ENCODE measurements around the gene PHLDA2.
A peak's percentile ranks its signal among the peaks of the same experiment; 100 is the strongest.

The PHLDA2 gene

GRCh38 chr11:2927851-2928604 is 1.2 kb downstream of the PHLDA2 start:
- DNase-seq, result no peak

GRCh38 chr11:2927121-2927800 is 2.0 kb downstream of the PHLDA2 start:
- DNase-seq, result no peak

GRCh38 chr11:2926611-2927051 is 2.6 kb downstream of the PHLDA2 start:
- no peak for DNase-seq

GRCh38 chr11:2924821-2925675 is 4.2 kb downstream of the PHLDA2 start:
- no peak for DNase-seq

- no peak for DNase-seq
Measured at GRCh38 chr11:2924381-2924780, 4.8 kb downstream of the PHLDA2 start.

GRCh38 chr11:2923446-2924375 is 5.5 kb downstream of the PHLDA2 start:
- DNase-seq, result no peak

GRCh38 chr11:2922655-2923054 is 6.6 kb downstream of the PHLDA2 start:
- DNase-seq, result no peak

- DNase-seq, result no peak
Measured at GRCh38 chr11:2921742-2922493, 7.3 kb downstream of the PHLDA2 start.

GRCh38 chr11:2921261-2921660 is 8.0 kb downstream of the PHLDA2 start:
- no peak for DNase-seq

- no peak for DNase-seq
Measured at GRCh38 chr11:2920343-2920742, 8.9 kb downstream of the PHLDA2 start.

GRCh38 chr11:2919837-2920236 is 9.4 kb downstream of the PHLDA2 start:
- no peak for DNase-seq

- DNase-seq, result no peak
Measured at GRCh38 chr11:2919188-2919587, 10.0 kb downstream of the PHLDA2 start.

GRCh38 chr11:2917842-2918490 is 11.3 kb downstream of the PHLDA2 start:
- no peak for DNase-seq

- DNase-seq, result no peak
Measured at GRCh38 chr11:2916892-2917645, 12.2 kb downstream of the PHLDA2 start.

- no peak for DNase-seq
Measured at GRCh38 chr11:2916114-2916891, 12.9 kb downstream of the PHLDA2 start.

- peak; percentile 19 for DNase-seq
Measured at GRCh38 chr11:2915473-2915872, 13.7 kb downstream of the PHLDA2 start.

- DNase-seq, result peak; percentile 64
Measured at GRCh38 chr11:2914455-2915195, 14.6 kb downstream of the PHLDA2 start.

GRCh38 chr11:2913776-2914175 is 15.4 kb downstream of the PHLDA2 start:
- DNase-seq, result no peak

- DNase-seq, result no peak
Measured at GRCh38 chr11:2913019-2913431, 16.2 kb downstream of the PHLDA2 start.

All from GDM1 (cell line).